Lung (tissue), 12 donors: ENCODE measurements around the gene SCN4B. TPM values are rescaled to one million over a fixed set of nuclear protein-coding genes. Genes with fewer than 3 reads are reported as not detected.

Source experiments
- ATAC-seq: fragments of 200-7000 bp; cut with Tn5 transposase; one replicate; pipeline ENCODE4 v1.9.1; 2020; ENCODE audit warnings: moderate number of reproducible peaks; ENCODE audit not compliant: insufficient read depth, low FRiP score
- DNase-seq, 3 donors: peaks; one replicate each; pipeline ENCODE4 v3.0.0-alpha.2; 2013 to 2017
- H3K27ac ChIP-seq, 2 donors: one replicate each; pipeline ENCODE4 v1.5.1; 2013; ENCODE audit warnings: mild to moderate bottlenecking in 2 of 2, moderate library complexity in 2 of 2, control low read depth in 1 of 2, inconsistent platforms in 1 of 2, low read depth in 1 of 2, low read length in 1 of 2
- H3K27me3 ChIP-seq, 3 donors: one replicate each; pipeline ENCODE4 v1.5.1; 2013; ENCODE audit warnings: low read length in 2 of 3; ENCODE audit not compliant: control insufficient read depth in 3 of 3, insufficient read depth in 3 of 3
- H3K36me3 ChIP-seq, 4 donors: one replicate each; pipeline ENCODE4 v1.5.1; 2013; ENCODE audit warnings: low read length in 4 of 4, mild to moderate bottlenecking in 1 of 4, moderate library complexity in 1 of 4; ENCODE audit not compliant: control insufficient read depth in 4 of 4, insufficient read depth in 4 of 4
- H3K4me1 ChIP-seq, 5 donors: one replicate each; pipeline ENCODE4 v1.5.1; 2013; ENCODE audit warnings: low read length in 5 of 5, mild to moderate bottlenecking in 2 of 5, moderate library complexity in 1 of 5; ENCODE audit not compliant: control insufficient read depth in 5 of 5, insufficient read depth in 5 of 5
- H3K4me3 ChIP-seq: one replicate; pipeline ENCODE4 v1.5.1; 2013; ENCODE audit warnings: mild to moderate bottlenecking, control low read depth, moderate library complexity
- H3K9ac ChIP-seq, 2 donors: one replicate each; pipeline ENCODE4 v1.5.1; 2013; ENCODE audit warnings: low read length in 2 of 2, control low read depth in 1 of 2; ENCODE audit not compliant: insufficient read depth in 1 of 2
- H3K9me3 ChIP-seq, 4 donors: one replicate each; pipeline ENCODE4 v1.5.1; 2013; ENCODE audit warnings: low read length in 3 of 4, mild to moderate bottlenecking in 1 of 4, moderate library complexity in 1 of 4; ENCODE audit not compliant: control insufficient read depth in 4 of 4, insufficient read depth in 3 of 4
- WGBS, 2 donors: extraction: QIAGEN DNeasy Blood & Tissue Kit; methylation state at CpG; one replicate each; pipeline ENCODE4 v1.1.7; 2013; 5-methylcytosine and 5-hydroxymethylcytosine counted together
- polyA plus RNA-seq, 2 donors: library from polyadenylated mRNA; stranded (reverse); fragments of 200-250 nt; gene quantifications; one replicate each; pipeline ENCODE4 v1.2.1, GENCODE V29; 2013
- total RNA-seq, 2 donors: library from RNA; depleted of rRNA in 1 of 2; stranded (reverse); fragments of >200 nt in 1 of 2; gene quantifications; one replicate each; pipeline ENCODE4 v1.2.1, GENCODE V29; 2014 to 2021
- TF ChIP-seq, protein P1 (sequence below): IDR thresholded peaks from 2 replicates; pipeline ENCODE4 v1.5.1; 2012; ENCODE audit warnings: mild to moderate bottlenecking; ENCODE audit errors: control extremely low read depth, extremely low read depth
- donor health status: control.
- donor health status: control.
- donor health status: Bipolar disorder and iron deficiency.
- donor health status: healthy.
- donor health status: DM: yes; HTN: yes; CAD: no.

Gene SCN4B
- total and polyA plus RNA-seq, 4 donors: 0.95 to 5.2 (median 2.3) TPM

DNA sequence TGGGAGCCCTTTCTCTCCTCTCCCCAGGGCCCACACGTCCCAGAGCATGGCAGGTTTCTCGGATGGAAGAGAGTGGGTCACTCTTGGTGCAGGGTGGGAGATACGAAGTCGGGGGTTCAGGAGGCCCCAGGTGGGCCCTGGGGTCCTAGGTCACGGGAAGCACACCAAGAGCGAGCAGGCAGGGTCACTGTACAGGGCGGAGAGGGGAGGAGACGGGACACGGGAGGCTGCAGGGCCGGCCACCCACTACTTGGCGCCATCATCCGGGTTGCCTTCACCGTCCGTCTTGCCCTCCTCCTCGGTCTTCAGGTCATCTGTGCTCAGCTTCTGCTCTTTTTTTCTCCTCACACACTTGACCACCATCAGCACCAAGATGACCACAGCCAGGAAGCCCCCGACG is 14.0 kb upstream of the SCN4B start:
- H3K4me1 ChIP-seq: peaks cover 0 to 10% (median 6%) of the 10 kb centered on the region in 5 donors
- no peak overlapping the region for H3K27ac ChIP-seq
- ATAC-seq (no peak), DNase-seq (no peak)
- H3K9me3 ChIP-seq: no peaks in the 10 kb centered on the region
- no peaks in the 10 kb centered on the region for H3K36me3 ChIP-seq
- WGBS, 2 donors: 87 to 88% methylated on average over 15 to 17 of the region's 17 CpGs
- H3K27me3 ChIP-seq: no peaks in the 10 kb centered on the region
- H3K9ac ChIP-seq: no peak overlapping the region
- no peak overlapping the region for H3K4me3 ChIP-seq
- TF ChIP-seq, protein P1, sequence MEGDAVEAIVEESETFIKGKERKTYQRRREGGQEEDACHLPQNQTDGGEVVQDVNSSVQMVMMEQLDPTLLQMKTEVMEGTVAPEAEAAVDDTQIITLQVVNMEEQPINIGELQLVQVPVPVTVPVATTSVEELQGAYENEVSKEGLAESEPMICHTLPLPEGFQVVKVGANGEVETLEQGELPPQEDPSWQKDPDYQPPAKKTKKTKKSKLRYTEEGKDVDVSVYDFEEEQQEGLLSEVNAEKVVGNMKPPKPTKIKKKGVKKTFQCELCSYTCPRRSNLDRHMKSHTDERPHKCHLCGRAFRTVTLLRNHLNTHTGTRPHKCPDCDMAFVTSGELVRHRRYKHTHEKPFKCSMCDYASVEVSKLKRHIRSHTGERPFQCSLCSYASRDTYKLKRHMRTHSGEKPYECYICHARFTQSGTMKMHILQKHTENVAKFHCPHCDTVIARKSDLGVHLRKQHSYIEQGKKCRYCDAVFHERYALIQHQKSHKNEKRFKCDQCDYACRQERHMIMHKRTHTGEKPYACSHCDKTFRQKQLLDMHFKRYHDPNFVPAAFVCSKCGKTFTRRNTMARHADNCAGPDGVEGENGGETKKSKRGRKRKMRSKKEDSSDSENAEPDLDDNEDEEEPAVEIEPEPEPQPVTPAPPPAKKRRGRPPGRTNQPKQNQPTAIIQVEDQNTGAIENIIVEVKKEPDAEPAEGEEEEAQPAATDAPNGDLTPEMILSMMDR: no peak

GRCh38 chr11:118164885-118165284 is 12.3 kb upstream of the SCN4B start:
- Histone ChIP-seq H3K4me3 (no peak overlapping the region), H3K9ac (no peak overlapping the region), H3K27me3 (no peaks in the 10 kb centered on the region), H3K4me1 (no peaks in the 10 kb centered on the region), H3K27ac (no peak overlapping the region), H3K9me3 (peaks cover 0 to under 1% (median 0%) of the 10 kb centered on the region in 4 donors), H3K36me3 (no peaks in the 10 kb centered on the region)
- DNase-seq: no peak
- WGBS, 2 donors: 68 to 89% methylated on average over 2 of the region's 2 CpGs
- TF ChIP-seq, protein P1: no peak
- ATAC-seq: no peak

DNA sequence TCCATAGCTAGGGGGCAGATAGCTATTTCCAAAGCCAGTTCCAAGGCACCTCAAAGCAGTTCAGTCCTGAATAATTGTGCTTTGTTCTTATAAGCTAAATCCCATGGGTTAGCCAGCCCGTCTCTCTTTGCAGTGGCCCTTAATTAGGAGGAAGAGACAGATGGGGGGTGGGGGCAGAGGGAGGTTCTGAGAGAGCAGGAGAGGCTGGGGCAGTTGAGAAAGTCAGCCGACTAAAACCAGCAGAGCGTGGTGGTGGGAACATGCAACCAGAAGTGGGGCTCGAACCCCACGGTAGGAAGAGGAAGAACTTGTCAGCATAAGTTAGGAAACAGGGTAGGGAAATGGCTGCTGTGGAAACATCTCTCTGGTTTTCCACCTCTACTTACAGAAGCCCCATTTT is 10.9 kb upstream of the SCN4B start:
- peaks cover 0 to 2% (median 0%) of the 10 kb centered on the region in 4 donors for H3K9me3 ChIP-seq
- DNase-seq: no peak
- no peak overlapping the region for H3K4me3 ChIP-seq
- TF ChIP-seq, protein P1: no peak
- no peak overlapping the region for H3K27ac ChIP-seq
- peaks cover 0 to 2% (median 2%) of the 10 kb centered on the region in 3 donors for H3K27me3 ChIP-seq
- ATAC-seq: no peak
- no peak overlapping the region for H3K9ac ChIP-seq
- H3K4me1 ChIP-seq: no peaks in the 10 kb centered on the region
- WGBS, 2 donors: 51 to 59% methylated on average over 5 of the region's 5 CpGs
- H3K36me3 ChIP-seq: no peaks in the 10 kb centered on the region

- Histone ChIP-seq H3K4me3 (no peak overlapping the region), H3K9ac (no peak overlapping the region), H3K27ac (no peak overlapping the region), H3K9me3 (peaks cover 0 to 2% (median 0%) of the 10 kb centered on the region in 4 donors), H3K4me1 (peaks cover 0 to 4% (median 0%) of the 10 kb centered on the region in 5 donors), H3K36me3 (no peaks in the 10 kb centered on the region), H3K27me3 (peaks cover 0 to 9% (median 2%) of the 10 kb centered on the region in 3 donors)
- DNase-seq (no peak), ATAC-seq (no peak)
- TF ChIP-seq, protein P1: no peak
- 76 to 82% methylated on average over 3 of the region's 3 CpGs for WGBS, 2 donors
These were observed 10.2 kb upstream of the SCN4B start for GRCh38 chr11:118162846-118163245.
